ENCODE results near the gene IFIH1.

Gene IFIH1

DNA sequence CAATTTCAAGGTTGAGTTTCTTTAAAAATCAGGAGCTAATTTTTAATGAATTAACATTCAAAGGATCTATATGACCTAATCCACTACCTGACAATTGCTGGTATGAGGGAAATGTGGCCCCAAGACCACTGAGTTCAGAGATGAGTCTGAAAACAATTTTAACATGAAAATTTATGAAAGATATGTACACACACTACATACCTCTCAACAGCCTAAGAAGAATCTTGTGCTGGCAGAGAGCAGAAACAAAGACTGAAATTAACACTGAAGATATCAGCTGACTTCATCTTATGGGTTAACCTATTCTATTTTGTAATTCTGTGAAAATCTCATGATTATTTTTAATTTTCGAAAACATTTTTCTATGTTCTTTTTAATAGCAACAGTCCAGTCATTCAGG lies 76.9 kb downstream of the IFIH1 start:
- H3K27ac ChIP-seq (ENCODE audit: low read depth, low read length) = no peak overlapping the region
- no peaks in the 10 kb centered on the region for H3K36me3 ChIP-seq (ENCODE audit: control insufficient read depth, insufficient read depth, low read length)
- H3K9ac ChIP-seq (ENCODE audit: low read depth, low read length) = no peak overlapping the region
- no peak overlapping the region for H3K4me3 ChIP-seq (ENCODE audit: low read depth, low read length)
- no peaks in the 10 kb centered on the region for H3K27me3 ChIP-seq (ENCODE audit: control insufficient read depth, insufficient read depth, low read length)
- H3K9me3 ChIP-seq (ENCODE audit: control insufficient read depth, insufficient read depth, low read length) = no peaks in the 10 kb centered on the region
- peaks cover 6% of the 10 kb centered on the region for H3K4me1 ChIP-seq (ENCODE audit: control insufficient read depth, insufficient read depth, low read length)

GRCh38 chr2:162234620-162235462 lies 83.6 kb downstream of the IFIH1 start:
- Histone ChIP-seq H3K9me3 (ENCODE audit: control insufficient read depth, insufficient read depth, low read length) (no peaks in the 10 kb centered on the region), H3K27me3 (ENCODE audit: control insufficient read depth, insufficient read depth, low read length) (no peaks in the 10 kb centered on the region), H3K27ac (ENCODE audit: low read depth, low read length) (no peak overlapping the region)

GRCh38 chr2:162233197-162233596 lies 85.3 kb downstream of the IFIH1 start:
- Histone ChIP-seq H3K4me1 (ENCODE audit: control insufficient read depth, insufficient read depth, low read length) (no peaks in the 10 kb centered on the region), H3K4me3 (ENCODE audit: low read depth, low read length) (no peak overlapping the region), H3K27me3 (ENCODE audit: control insufficient read depth, insufficient read depth, low read length) (no peaks in the 10 kb centered on the region), H3K27ac (ENCODE audit: low read depth, low read length) (no peak overlapping the region), H3K9me3 (ENCODE audit: control insufficient read depth, insufficient read depth, low read length) (no peaks in the 10 kb centered on the region), H3K36me3 (ENCODE audit: control insufficient read depth, insufficient read depth, low read length) (no peaks in the 10 kb centered on the region), H3K9ac (ENCODE audit: low read depth, low read length) (no peak overlapping the region)

More at GRCh38 chr2:162234620-162235462, 83.6 kb downstream of the IFIH1 start:
- no peak overlapping the region for H3K4me3 ChIP-seq (ENCODE audit: low read depth, low read length)
- H3K36me3 ChIP-seq (ENCODE audit: control insufficient read depth, insufficient read depth, low read length) = no peaks in the 10 kb centered on the region
- no peak overlapping the region for H3K9ac ChIP-seq (ENCODE audit: low read depth, low read length)
- no peaks in the 10 kb centered on the region for H3K4me1 ChIP-seq (ENCODE audit: control insufficient read depth, insufficient read depth, low read length)

- Histone ChIP-seq H3K4me3 (ENCODE audit: low read depth, low read length) (no peak overlapping the region), H3K4me1 (ENCODE audit: control insufficient read depth, insufficient read depth, low read length) (no peaks in the 10 kb centered on the region), H3K36me3 (ENCODE audit: control insufficient read depth, insufficient read depth, low read length) (no peaks in the 10 kb centered on the region), H3K27ac (ENCODE audit: low read depth, low read length) (no peak overlapping the region), H3K27me3 (ENCODE audit: control insufficient read depth, insufficient read depth, low read length) (no peaks in the 10 kb centered on the region), H3K9ac (ENCODE audit: low read depth, low read length) (no peak overlapping the region), H3K9me3 (ENCODE audit: control insufficient read depth, insufficient read depth, low read length) (no peaks in the 10 kb centered on the region)
Measured at GRCh38 chr2:162232671-162233070, 85.8 kb downstream of the IFIH1 start.

- Histone ChIP-seq H3K9ac (ENCODE audit: low read depth, low read length) (no peak overlapping the region), H3K4me1 (ENCODE audit: control insufficient read depth, insufficient read depth, low read length) (no peaks in the 10 kb centered on the region), H3K27ac (ENCODE audit: low read depth, low read length) (no peak overlapping the region), H3K36me3 (ENCODE audit: control insufficient read depth, insufficient read depth, low read length) (no peaks in the 10 kb centered on the region), H3K4me3 (ENCODE audit: low read depth, low read length) (no peak overlapping the region), H3K9me3 (ENCODE audit: control insufficient read depth, insufficient read depth, low read length) (no peaks in the 10 kb centered on the region), H3K27me3 (ENCODE audit: control insufficient read depth, insufficient read depth, low read length) (no peaks in the 10 kb centered on the region)
Measured at GRCh38 chr2:162232027-162232426, 86.5 kb downstream of the IFIH1 start.

DNA sequence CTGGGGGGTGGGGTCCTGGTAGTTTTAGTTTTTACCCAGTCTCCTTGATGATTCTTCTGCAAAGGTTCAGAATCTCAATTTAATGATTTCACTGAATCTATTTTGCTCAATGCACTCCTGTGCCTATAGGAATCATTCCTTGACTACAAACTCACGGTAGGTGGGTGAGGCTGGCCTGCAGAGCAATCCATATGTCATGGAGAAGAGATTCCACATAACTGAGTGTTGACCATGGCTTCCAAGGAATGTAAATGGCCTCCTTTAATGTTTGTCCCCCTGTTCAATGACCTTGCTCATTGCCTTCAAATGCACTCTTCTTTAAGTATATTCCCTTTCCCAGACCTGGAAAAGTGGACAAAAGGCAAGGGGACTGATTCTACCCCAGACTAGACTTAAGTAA lies 87.7 kb downstream of the IFIH1 start:
- Histone ChIP-seq H3K4me1 (ENCODE audit: control insufficient read depth, insufficient read depth, low read length) (no peaks in the 10 kb centered on the region), H3K9me3 (ENCODE audit: control insufficient read depth, insufficient read depth, low read length) (no peaks in the 10 kb centered on the region), H3K9ac (ENCODE audit: low read depth, low read length) (no peak overlapping the region), H3K36me3 (ENCODE audit: control insufficient read depth, insufficient read depth, low read length) (no peaks in the 10 kb centered on the region), H3K27me3 (ENCODE audit: control insufficient read depth, insufficient read depth, low read length) (no peaks in the 10 kb centered on the region), H3K27ac (ENCODE audit: low read depth, low read length) (no peak overlapping the region), H3K4me3 (ENCODE audit: low read depth, low read length) (no peak overlapping the region)

- Histone ChIP-seq H3K9me3 (ENCODE audit: control insufficient read depth, insufficient read depth, low read length) (no peaks in the 10 kb centered on the region), H3K27me3 (ENCODE audit: control insufficient read depth, insufficient read depth, low read length) (no peaks in the 10 kb centered on the region), H3K4me3 (ENCODE audit: low read depth, low read length) (no peak overlapping the region), H3K4me1 (ENCODE audit: control insufficient read depth, insufficient read depth, low read length) (no peaks in the 10 kb centered on the region; the same call in none of the 2 replicates), H3K9ac (ENCODE audit: low read depth, low read length) (no peak overlapping the region), H3K36me3 (ENCODE audit: control insufficient read depth, insufficient read depth, low read length) (no peaks in the 10 kb centered on the region), H3K27ac (ENCODE audit: low read depth, low read length) (no peak overlapping the region)
Measured at GRCh38 chr2:162226836-162227235, 91.6 kb downstream of the IFIH1 start.

DNA sequence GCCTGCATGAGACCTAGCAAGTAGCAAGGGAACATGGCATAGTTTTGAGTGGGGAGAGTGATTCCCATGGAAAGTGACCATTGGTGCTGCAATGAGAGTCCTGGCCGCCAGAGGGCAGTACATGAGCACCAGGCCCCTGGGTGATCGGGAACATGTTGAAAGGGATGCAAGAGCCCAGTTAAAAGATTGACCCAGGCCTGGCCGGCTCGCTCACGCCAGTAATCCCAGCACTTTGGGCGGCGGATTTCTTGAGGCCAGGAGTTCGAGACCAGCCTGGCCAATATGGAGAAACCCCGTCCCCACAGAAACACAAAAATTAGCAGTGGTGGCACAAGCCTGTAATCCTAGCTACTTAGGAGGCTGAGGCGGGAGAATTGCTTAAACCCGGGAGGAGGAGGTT lies 97.4 kb downstream of the IFIH1 start:
- no peak overlapping the region for H3K9ac ChIP-seq (ENCODE audit: low read depth, low read length)
- no peak overlapping the region for H3K4me3 ChIP-seq (ENCODE audit: low read depth, low read length)
- H3K36me3 ChIP-seq (ENCODE audit: control insufficient read depth, insufficient read depth, low read length) = no peaks in the 10 kb centered on the region
- no peaks in the 10 kb centered on the region; the same call in none of the 2 replicates for H3K4me1 ChIP-seq (ENCODE audit: control insufficient read depth, insufficient read depth, low read length)
- no peaks in the 10 kb centered on the region for H3K9me3 ChIP-seq (ENCODE audit: control insufficient read depth, insufficient read depth, low read length)
- no peaks in the 10 kb centered on the region for H3K27me3 ChIP-seq (ENCODE audit: control insufficient read depth, insufficient read depth, low read length)
- no peak overlapping the region for H3K27ac ChIP-seq (ENCODE audit: low read depth, low read length)

GRCh38 chr2:162220368-162220767 lies 98.1 kb downstream of the IFIH1 start:
- H3K27me3 ChIP-seq (ENCODE audit: control insufficient read depth, insufficient read depth, low read length) = no peaks in the 10 kb centered on the region
- no peaks in the 10 kb centered on the region; the same call in none of the 2 replicates for H3K4me1 ChIP-seq (ENCODE audit: control insufficient read depth, insufficient read depth, low read length)
- H3K4me3 ChIP-seq (ENCODE audit: low read depth, low read length) = no peak overlapping the region
- H3K36me3 ChIP-seq (ENCODE audit: control insufficient read depth, insufficient read depth, low read length) = no peaks in the 10 kb centered on the region
- H3K27ac ChIP-seq (ENCODE audit: low read depth, low read length) = no peak overlapping the region
- H3K9me3 ChIP-seq (ENCODE audit: control insufficient read depth, insufficient read depth, low read length) = no peaks in the 10 kb centered on the region
- no peak overlapping the region for H3K9ac ChIP-seq (ENCODE audit: low read depth, low read length)

DNA sequence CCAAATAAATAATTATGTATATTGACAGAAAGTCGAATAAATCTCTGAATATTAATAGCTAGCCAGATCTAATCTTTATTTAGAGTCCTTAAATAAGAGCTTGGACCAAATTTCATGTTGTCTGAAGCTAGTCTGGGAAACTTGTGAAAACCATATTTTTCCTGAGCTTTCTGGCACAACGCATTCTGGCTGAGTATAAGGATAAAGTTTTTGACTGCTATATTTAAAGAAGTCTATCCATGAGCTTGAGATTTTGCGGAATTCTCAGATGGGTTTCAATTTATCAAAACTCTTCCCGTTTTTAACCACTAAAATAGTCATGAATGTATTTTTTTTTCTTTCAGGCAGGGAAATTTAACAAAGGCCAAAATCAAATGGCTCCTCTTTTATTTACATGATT lies 99.1 kb downstream of the IFIH1 start:
- Histone ChIP-seq H3K4me1 (ENCODE audit: control insufficient read depth, insufficient read depth, low read length) (no peaks in the 10 kb centered on the region), H3K27ac (ENCODE audit: low read depth, low read length) (no peak overlapping the region), H3K9me3 (ENCODE audit: control insufficient read depth, insufficient read depth, low read length) (no peaks in the 10 kb centered on the region), H3K9ac (ENCODE audit: low read depth, low read length) (no peak overlapping the region), H3K27me3 (ENCODE audit: control insufficient read depth, insufficient read depth, low read length) (no peaks in the 10 kb centered on the region), H3K4me3 (ENCODE audit: low read depth, low read length) (no peak overlapping the region), H3K36me3 (ENCODE audit: control insufficient read depth, insufficient read depth, low read length) (no peaks in the 10 kb centered on the region)

- H3K36me3 ChIP-seq (ENCODE audit: control insufficient read depth, insufficient read depth, low read length) = no peaks in the 10 kb centered on the region
- no peaks in the 10 kb centered on the region for H3K9me3 ChIP-seq (ENCODE audit: control insufficient read depth, insufficient read depth, low read length)
- no peak overlapping the region for H3K27ac ChIP-seq (ENCODE audit: low read depth, low read length)
- no peak overlapping the region for H3K9ac ChIP-seq (ENCODE audit: low read depth, low read length)
- H3K4me3 ChIP-seq (ENCODE audit: low read depth, low read length) = no peak overlapping the region
- no peaks in the 10 kb centered on the region for H3K4me1 ChIP-seq (ENCODE audit: control insufficient read depth, insufficient read depth, low read length)
- H3K27me3 ChIP-seq (ENCODE audit: control insufficient read depth, insufficient read depth, low read length) = no peaks in the 10 kb centered on the region
Measured at GRCh38 chr2:162217598-162217997, 100.9 kb downstream of the IFIH1 start.

Measured in HUES48 (cell line).